ENCODE results near the gene SCGB2A2. TPM values are rescaled to one million over a fixed set of nuclear protein-coding genes. Genes with fewer than 3 reads are reported as not detected.

The SCGB2A2 gene
- total and polyA plus RNA-seq, 4 donors, result not detected

- Histone ChIP-seq H3K4me1 (ENCODE audit: control insufficient read depth in 4 of 4, insufficient read depth in 4 of 4, low read length in 3 of 4) (no peaks in the 10 kb centered on the region), H3K9me3 (ENCODE audit: control insufficient read depth in 4 of 4, low read length in 3 of 4) (no peaks in the 10 kb centered on the region), H3K27ac (ENCODE audit: low read depth in 1 of 2, low read length in 2 of 2) (no peak overlapping the region), H3K36me3 (ENCODE audit: control insufficient read depth in 4 of 4, insufficient read depth in 3 of 4, low read depth in 1 of 4, low read length in 3 of 4) (no peaks in the 10 kb centered on the region), H3K27me3 (ENCODE audit: control insufficient read depth in 4 of 4, insufficient read depth in 4 of 4, low read length in 3 of 4) (peaks cover 0 to 4% (median 2%) of the 10 kb centered on the region in 4 donors), H3K4me3 (ENCODE audit: low read depth in 1 of 3, low read length in 3 of 3) (no peak overlapping the region), H3K9ac (ENCODE audit: low read depth in 1 of 2, low read length in 2 of 2) (no peak overlapping the region)
- 77% methylated on average over 4 of the region's 4 CpGs for WGBS
- no peak for TF ChIP-seq TAF1 (conservative IDR thresholded peaks at IDR 0.05)
- no peak for TF ChIP-seq RXRA (IDR thresholded peaks at IDR 0.05)
- no peak for TF ChIP-seq SP1 (IDR thresholded peaks at IDR 0.05)
- no peak for TF ChIP-seq HNF4G (IDR thresholded peaks at IDR 0.05)
- no peak for TF ChIP-seq REST (IDR thresholded peaks at IDR 0.05)
- TF ChIP-seq HNF4A (conservative IDR thresholded peaks at IDR 0.05), result no peak
- TF ChIP-seq ZBTB33 (IDR thresholded peaks at IDR 0.05), result no peak
- TF ChIP-seq FOXA1 (IDR thresholded peaks at IDR 0.05), result no peak
- no peak for DNase-seq (ENCODE audit: low spot score)
Observed at GRCh38 chr11:62238151-62238550, 31.8 kb upstream of the SCGB2A2 start.

GRCh38 chr11:62241095-62241494, 28.9 kb upstream of the SCGB2A2 start:
- H3K27me3 ChIP-seq (ENCODE audit: control insufficient read depth in 4 of 4, insufficient read depth in 4 of 4, low read length in 3 of 4), result no peaks in the 10 kb centered on the region
- H3K9me3 ChIP-seq (ENCODE audit: control insufficient read depth in 4 of 4, low read length in 3 of 4), result no peaks in the 10 kb centered on the region
- 81% methylated on average over 3 of the region's 3 CpGs for WGBS

More at GRCh38 chr11:62241095-62241494, 28.9 kb upstream of the SCGB2A2 start:
- DNase-seq (ENCODE audit: low spot score), result no peak
- Histone ChIP-seq H3K36me3 (ENCODE audit: control insufficient read depth in 4 of 4, insufficient read depth in 3 of 4, low read depth in 1 of 4, low read length in 3 of 4) (no peaks in the 10 kb centered on the region), H3K4me1 (ENCODE audit: control insufficient read depth in 4 of 4, insufficient read depth in 4 of 4, low read length in 3 of 4) (no peaks in the 10 kb centered on the region), H3K4me3 (ENCODE audit: low read depth in 1 of 3, low read length in 3 of 3) (no peak overlapping the region), H3K9ac (ENCODE audit: low read depth in 1 of 2, low read length in 2 of 2) (no peak overlapping the region), H3K27ac (ENCODE audit: low read depth in 1 of 2, low read length in 2 of 2) (no peak overlapping the region)
- TF ChIP-seq ATF3 (IDR thresholded peaks at IDR 0.05) (no peak), NR2F2 (IDR thresholded peaks at IDR 0.05) (no peak), REST (IDR thresholded peaks at IDR 0.05) (no peak), RAD21 (IDR thresholded peaks at IDR 0.05) (no peak), RXRA (IDR thresholded peaks at IDR 0.05) (no peak), GABPA (IDR thresholded peaks at IDR 0.05 in 1 of 2, conservative IDR thresholded peaks at IDR 0.05 in 1 of 2) (no peak), ZBTB33 (IDR thresholded peaks at IDR 0.05) (no peak), EGR1 (IDR thresholded peaks at IDR 0.05; ENCODE audit: low read depth in 2 of 2) (no peak), JUND (IDR thresholded peaks at IDR 0.05) (no peak)

All from liver (tissue), 9 donors.